Subcutaneous abdominal adipose tissue (tissue), 5 donors: ENCODE measurements around the gene SNX1.

Experiments used
- H3K27ac ChIP-seq: one replicate; pipeline ENCODE4 v1.7.0; 2013; ENCODE audit warnings: low read depth, mild to moderate bottlenecking, inconsistent platforms, low read length, moderate library complexity
- H3K27me3 ChIP-seq, 5 donors: one replicate each; pipeline ENCODE4 v1.7.0; 2013; ENCODE audit warnings: low read length in 5 of 5, inconsistent platforms in 1 of 5; ENCODE audit not compliant: control insufficient read depth in 5 of 5, insufficient read depth in 4 of 5
- H3K36me3 ChIP-seq, 5 donors: one replicate each; pipeline ENCODE4 v1.7.0; 2013; ENCODE audit warnings: low read length in 5 of 5; ENCODE audit not compliant: control insufficient read depth in 5 of 5, insufficient read depth in 5 of 5
- H3K4me1 ChIP-seq, 5 donors: one replicate each; pipeline ENCODE4 v1.7.0; 2013; ENCODE audit warnings: low read length in 5 of 5, mild to moderate bottlenecking in 3 of 5, moderate library complexity in 1 of 5; ENCODE audit not compliant: control insufficient read depth in 5 of 5, insufficient read depth in 5 of 5
- H3K4me3 ChIP-seq, 5 donors: one replicate each; pipeline ENCODE4 v1.7.0; 2013; ENCODE audit warnings: low read length in 5 of 5, low read depth in 1 of 5
- H3K9ac ChIP-seq, 5 donors: one replicate each; pipeline ENCODE4 v1.7.0; 2013; ENCODE audit warnings: low read length in 5 of 5, mild to moderate bottlenecking in 4 of 5, moderate library complexity in 3 of 5
- H3K9me3 ChIP-seq, 5 donors: one replicate each; pipeline ENCODE4 v1.7.0; 2013; ENCODE audit warnings: low read length in 5 of 5; ENCODE audit not compliant: control insufficient read depth in 5 of 5
- donor health status: healthy.
- donor health status: healthy.
- donor health status: healthy.
- donor health status: healthy.
- donor health status: healthy.

The SNX1 gene

GRCh38 chr15:64143276-64143675 lies 47.5 kb downstream of the SNX1 start:
- H3K27ac ChIP-seq, result no peak overlapping the region

GRCh38 chr15:64144192-64144564 lies 48.4 kb downstream of the SNX1 start:
- no peak overlapping the region for H3K27ac ChIP-seq
- no peak overlapping the region for H3K9ac ChIP-seq
- peaks cover 5 to 52% (median 36%) of the 10 kb centered on the region in 5 donors for H3K36me3 ChIP-seq
- H3K4me1 ChIP-seq, result peaks cover 0 to 17% (median 8%) of the 10 kb centered on the region in 5 donors
- no peaks in the 10 kb centered on the region for H3K27me3 ChIP-seq
- no peaks in the 10 kb centered on the region for H3K9me3 ChIP-seq
- H3K4me3 ChIP-seq, result no peak overlapping the region

More at GRCh38 chr15:64143276-64143675, 47.5 kb downstream of the SNX1 start:
- peaks cover 6 to 59% (median 43%) of the 10 kb centered on the region in 5 donors for H3K36me3 ChIP-seq
- H3K27me3 ChIP-seq, result no peaks in the 10 kb centered on the region
- peaks cover 0 to 17% (median 8%) of the 10 kb centered on the region in 5 donors for H3K4me1 ChIP-seq
- no peaks in the 10 kb centered on the region for H3K9me3 ChIP-seq
- H3K4me3 ChIP-seq, result no peak overlapping the region
- no peak overlapping the region for H3K9ac ChIP-seq

- Histone ChIP-seq H3K9me3 (no peaks in the 10 kb centered on the region), H3K4me3 (no peak overlapping the region), H3K36me3 (peaks cover 5 to 52% (median 36%) of the 10 kb centered on the region in 5 donors), H3K4me1 (peaks cover 0 to 17% (median 8%) of the 10 kb centered on the region in 5 donors), H3K27ac (no peak overlapping the region), H3K9ac (no peak overlapping the region), H3K27me3 (no peaks in the 10 kb centered on the region)
Measured at GRCh38 chr15:64144565-64145281, 48.9 kb downstream of the SNX1 start.

DNA sequence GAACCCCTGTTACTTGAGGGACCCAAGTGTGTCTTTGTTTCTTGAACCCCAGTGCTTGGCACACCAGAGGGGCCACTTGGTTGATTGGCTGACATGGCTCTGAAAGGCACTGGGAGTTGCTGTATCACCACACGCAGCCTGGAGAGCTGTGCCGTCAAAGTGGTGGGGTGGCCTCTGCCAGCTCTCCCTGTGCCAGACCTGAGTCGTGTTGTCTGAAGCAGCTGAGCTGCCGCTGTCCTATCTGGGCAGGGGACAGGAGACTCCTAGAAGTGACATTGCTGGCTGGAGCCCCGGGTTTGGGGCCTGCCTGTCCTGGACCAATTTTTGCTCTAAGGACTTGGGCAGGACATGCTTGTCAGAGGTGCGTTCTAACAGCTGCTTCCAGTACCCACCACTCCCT lies 50.3 kb downstream of the SNX1 start:
- no peaks in the 10 kb centered on the region for H3K27me3 ChIP-seq
- H3K9me3 ChIP-seq, result no peaks in the 10 kb centered on the region
- H3K27ac ChIP-seq, result no peak overlapping the region
- H3K36me3 ChIP-seq, result peaks cover 5 to 48% (median 34%) of the 10 kb centered on the region in 5 donors
- H3K4me3 ChIP-seq, result no peak overlapping the region
- peaks cover 0 to 24% (median 13%) of the 10 kb centered on the region in 5 donors for H3K4me1 ChIP-seq
- no peak overlapping the region for H3K9ac ChIP-seq

DNA sequence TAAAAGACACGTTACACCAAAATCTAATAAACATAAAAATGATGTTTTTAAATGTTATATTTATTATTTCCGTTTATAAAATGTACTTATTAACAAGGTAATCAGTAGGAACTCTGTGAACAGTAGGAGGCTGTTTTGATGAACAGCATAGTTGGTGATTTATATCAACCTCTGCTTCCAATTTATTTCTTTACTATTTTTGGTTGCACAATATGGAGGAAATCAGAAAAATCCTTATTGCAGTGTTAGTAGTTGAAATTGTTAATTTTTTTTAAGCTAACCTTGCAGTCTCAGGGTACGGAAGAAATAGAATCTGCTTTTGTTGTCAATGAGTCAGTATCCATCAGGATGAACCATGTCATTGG lies 50.7 kb downstream of the SNX1 start:
- H3K27me3 ChIP-seq, result no peaks in the 10 kb centered on the region
- H3K9me3 ChIP-seq, result no peaks in the 10 kb centered on the region
- peaks cover 0 to 23% (median 16%) of the 10 kb centered on the region in 5 donors for H3K4me1 ChIP-seq
- H3K27ac ChIP-seq, result no peak overlapping the region
- no peak overlapping the region for H3K9ac ChIP-seq
- no peak overlapping the region for H3K4me3 ChIP-seq
- H3K36me3 ChIP-seq, result peaks cover 5 to 44% (median 31%) of the 10 kb centered on the region in 5 donors

DNA sequence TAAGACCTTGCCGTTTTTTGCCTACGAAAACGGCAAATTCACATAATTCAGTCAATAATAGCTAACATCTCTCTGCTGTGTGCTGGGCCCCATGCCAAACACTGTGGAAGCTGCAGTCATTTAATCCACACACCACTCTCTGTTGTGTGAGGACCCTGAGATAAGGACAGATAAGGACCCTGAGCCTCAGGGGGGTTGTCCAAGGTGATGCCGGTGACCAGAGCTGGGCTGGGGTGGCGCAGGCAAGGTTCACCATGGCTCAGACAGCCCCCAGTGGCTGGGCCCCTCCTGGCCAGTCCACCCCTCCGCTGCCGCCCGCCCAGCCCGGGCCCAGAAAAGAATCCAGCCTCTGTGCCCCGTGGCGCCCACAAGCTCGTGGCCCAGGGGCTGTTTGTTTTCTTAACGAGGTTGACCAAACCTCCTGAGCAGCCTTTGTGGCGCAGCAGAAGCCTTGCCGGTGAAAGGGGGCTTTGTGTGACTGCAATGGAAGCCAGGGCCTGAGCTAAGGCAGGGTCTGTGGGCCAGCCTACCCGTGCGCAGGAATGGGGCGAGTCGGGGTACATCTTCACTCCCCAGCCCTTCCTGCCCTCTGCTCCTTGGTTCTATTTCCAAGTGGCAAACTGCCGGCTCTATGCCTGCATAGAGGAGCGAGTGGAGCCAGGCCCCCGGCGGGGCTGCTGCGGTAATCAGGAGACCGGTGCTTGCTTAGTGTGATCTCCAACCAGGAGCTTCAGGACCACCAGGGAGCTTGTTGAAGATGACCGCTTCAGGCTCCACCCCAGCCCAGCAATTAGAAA lies 51.3 kb downstream of the SNX1 start:
- Histone ChIP-seq H3K27me3 (peaks cover 0 to 5% (median 3%) of the 10 kb centered on the region in 5 donors), H3K27ac (no peak overlapping the region), H3K4me3 (no peak overlapping the region), H3K36me3 (peaks cover 5 to 38% (median 25%) of the 10 kb centered on the region in 5 donors), H3K9me3 (no peaks in the 10 kb centered on the region), H3K4me1 (peaks cover 0 to 28% (median 22%) of the 10 kb centered on the region in 5 donors), H3K9ac (no peak overlapping the region)

- Histone ChIP-seq H3K4me1 (peaks cover 2 to 39% (median 33%) of the 10 kb centered on the region in 5 donors), H3K27ac (no peak overlapping the region), H3K4me3 (no peak overlapping the region), H3K36me3 (peaks cover 5 to 28% (median 19%) of the 10 kb centered on the region in 5 donors), H3K9me3 (no peaks in the 10 kb centered on the region), H3K27me3 (peaks cover 0 to 16% (median 14%) of the 10 kb centered on the region in 5 donors), H3K9ac (no peak overlapping the region)
Measured at GRCh38 chr15:64148168-64148567, 52.4 kb downstream of the SNX1 start.

DNA sequence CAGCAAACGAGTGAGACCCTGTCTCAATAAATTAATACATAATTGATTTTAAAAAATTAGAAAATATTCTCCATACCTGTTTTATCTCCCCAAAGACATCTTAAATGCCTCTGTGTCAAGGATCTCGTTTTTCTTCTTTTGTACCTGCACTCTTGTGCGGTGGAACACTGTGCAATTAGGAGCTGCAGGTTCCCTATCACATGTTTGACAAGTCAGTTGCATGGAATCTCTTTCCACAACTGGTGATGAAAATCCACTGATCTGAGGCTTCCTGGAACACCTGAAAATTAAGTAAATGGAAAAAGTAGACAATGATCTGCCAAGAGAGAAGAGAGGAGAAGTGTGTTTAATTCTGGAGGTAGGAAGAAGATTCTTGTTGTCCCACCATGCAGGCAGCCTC lies 52.8 kb downstream of the SNX1 start:
- Histone ChIP-seq H3K4me3 (no peak overlapping the region), H3K4me1 (peaks cover 2 to 42% (median 37%) of the 10 kb centered on the region in 5 donors), H3K9ac (no peak overlapping the region), H3K36me3 (peaks cover 4 to 23% (median 16%) of the 10 kb centered on the region in 5 donors), H3K27ac (no peak overlapping the region), H3K27me3 (peaks cover 0 to 17% (median 14%) of the 10 kb centered on the region in 5 donors), H3K9me3 (no peaks in the 10 kb centered on the region)

DNA sequence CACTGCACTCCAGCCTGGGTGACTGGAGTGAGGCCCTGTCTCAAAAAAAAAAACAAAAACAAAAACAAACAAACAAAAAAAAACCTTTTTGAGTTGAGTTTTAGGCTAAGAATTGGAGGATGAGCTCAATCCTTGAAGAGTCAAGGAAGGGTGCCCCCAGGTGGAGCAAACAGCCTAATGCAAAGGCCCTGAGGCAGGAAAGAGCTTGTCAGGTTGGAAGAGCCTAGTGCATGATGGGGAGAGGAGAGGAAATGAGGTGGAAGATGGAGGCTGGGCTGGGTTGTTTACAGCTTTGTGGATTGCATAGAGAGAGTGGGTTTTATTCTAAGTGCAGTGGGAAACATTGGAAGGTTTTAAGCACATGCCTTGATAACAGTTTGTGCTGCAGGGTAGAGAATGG lies 53.6 kb downstream of the SNX1 start:
- peaks cover 2 to 44% (median 38%) of the 10 kb centered on the region in 5 donors for H3K4me1 ChIP-seq
- peaks cover 0 to 17% (median 14%) of the 10 kb centered on the region in 5 donors for H3K27me3 ChIP-seq
- H3K4me3 ChIP-seq, result no peak overlapping the region
- no peak overlapping the region for H3K9ac ChIP-seq
- no peak overlapping the region for H3K27ac ChIP-seq
- H3K36me3 ChIP-seq, result peaks cover 0 to 20% (median 10%) of the 10 kb centered on the region in 5 donors
- H3K9me3 ChIP-seq, result no peaks in the 10 kb centered on the region
